ENCODE results near the gene LMNTD2.

The LMNTD2 gene

GRCh38 chr11:506995-507726, 53.4 kb downstream of the LMNTD2 start, which contains the start of gene RNH1:
TSS of gene RNH1 (minus strand) at chr11:507242. CDS start at chr11:502162, 5,080 bp downstream.
- peak; percentile 94 for DNase-seq

- peak; percentile 97 for DNase-seq
These were observed 54.1 kb downstream of the LMNTD2 start for GRCh38 chr11:506238-506994.

- no peak for DNase-seq
These were observed 55.6 kb downstream of the LMNTD2 start for GRCh38 chr11:504994-505344.

All from OCI-M1 (cell line).